GM18873 (cell line): Measurements from ENCODE around the gene AKR1C4.
"Not testable (repeated sequence)": the region's sequence is repeated elsewhere in the genome, so short reads cannot be mapped to it uniquely, and the experiment has no call there.

ENCODE experiments used
- ATAC-seq: cut with Tn5 transposase; IDR thresholded peaks from one replicate; pipeline ENCODE4 v1.9.1; 2021; ENCODE audit warnings: mild to moderate bottlenecking, moderate library complexity, moderate number of reproducible peaks; ENCODE audit not compliant: unreplicated experiment, low FRiP score

AKR1C4 gene

GRCh38 chr10:5196702-5197113 is at the start of gene AKR1C4:
Gene AKR1C4, plus strand, starts transcription at chr10:5196837. Its CDS starts 31 bp downstream, at chr10:5196868.
- no peak for ATAC-seq

GRCh38 chr10:5146920-5147254 is 49.8 kb upstream of the AKR1C4 start:
- no peak for ATAC-seq

- ATAC-seq, result no peak
Observed at GRCh38 chr10:5147255-5147980, 49.2 kb upstream of the AKR1C4 start.

GRCh38 chr10:5147981-5148677 is 48.5 kb upstream of the AKR1C4 start:
- no peak for ATAC-seq

GRCh38 chr10:5148678-5149032 is 48.0 kb upstream of the AKR1C4 start:
- ATAC-seq, result no peak

- no peak for ATAC-seq
Observed at GRCh38 chr10:5151076-5151475, 45.6 kb upstream of the AKR1C4 start.

- no peak for ATAC-seq
Observed at GRCh38 chr10:5155951-5156350, 40.7 kb upstream of the AKR1C4 start.

GRCh38 chr10:5157501-5157900 is 39.1 kb upstream of the AKR1C4 start:
- ATAC-seq, result no peak

- ATAC-seq, result no peak
Observed at GRCh38 chr10:5159126-5159525, 37.5 kb upstream of the AKR1C4 start.

- ATAC-seq, result no peak
Observed at GRCh38 chr10:5163487-5163886, 33.1 kb upstream of the AKR1C4 start.

- no peak for ATAC-seq
Observed at GRCh38 chr10:5165738-5166137, 30.9 kb upstream of the AKR1C4 start.

- ATAC-seq, result no peak
Observed at GRCh38 chr10:5168897-5169420, 27.7 kb upstream of the AKR1C4 start.

- not testable (repeated sequence) for ATAC-seq
Observed at GRCh38 chr10:5175581-5175980, 21.1 kb upstream of the AKR1C4 start.

- not testable (repeated sequence) for ATAC-seq
Observed at GRCh38 chr10:5180503-5180902, 16.1 kb upstream of the AKR1C4 start.

- no peak for ATAC-seq
Observed at GRCh38 chr10:5183923-5184322, 12.7 kb upstream of the AKR1C4 start.

- ATAC-seq, result no peak
Observed at GRCh38 chr10:5184987-5185775, 11.5 kb upstream of the AKR1C4 start, which contains the start of gene AKR1C8. Gene AKR1C8, minus strand, starts transcription at chr10:5185150. Its CDS starts 46 bp downstream, at chr10:5185104.

GRCh38 chr10:5187867-5188266 is 8.8 kb upstream of the AKR1C4 start:
- ATAC-seq, result no peak

- no peak for ATAC-seq
Observed at GRCh38 chr10:5188358-5188757, 8.3 kb upstream of the AKR1C4 start.

GRCh38 chr10:5194431-5194830 is 2.2 kb upstream of the AKR1C4 start:
- no peak for ATAC-seq

- ATAC-seq, result no peak
Observed at GRCh38 chr10:5195727-5196374, 786 bp upstream of the AKR1C4 start.

- no peak for ATAC-seq
Observed at GRCh38 chr10:5198386-5198785, 1.7 kb downstream of the AKR1C4 start.
